Ishikawa (cell line): ENCODE results near the gene PCDHAC1.

Experiments
- CEBPB ChIP-seq: IDR thresholded peaks from 2 replicates; pipeline ENCODE4 v1.6.1; 2012
- CREB1 ChIP-seq: IDR thresholded peaks from 2 replicates; pipeline ENCODE4 v1.6.1; 2012; ENCODE audit warnings: low read depth
- EP300 ChIP-seq: IDR thresholded peaks from 2 replicates; pipeline ENCODE4 v1.6.1; 2012; ENCODE audit warnings: borderline replicate concordance
- FOXM1 ChIP-seq: IDR thresholded peaks from 2 replicates; pipeline ENCODE4 v1.6.1; 2012; ENCODE audit warnings: low read depth, borderline replicate concordance
- NFIC ChIP-seq: IDR thresholded peaks from 2 replicates; pipeline ENCODE4 v1.6.1; 2012
- RAD21 ChIP-seq: IDR thresholded peaks from 2 replicates; pipeline ENCODE4 v1.6.1; 2012; ENCODE audit warnings: low read depth
- TCF12 ChIP-seq: IDR thresholded peaks from 2 replicates; pipeline ENCODE4 v1.6.1; 2012; ENCODE audit warnings: low read depth
- TEAD4 ChIP-seq: IDR thresholded peaks from 2 replicates; pipeline ENCODE4 v1.6.1; 2012
- YY1 ChIP-seq: IDR thresholded peaks from 2 replicates; pipeline ENCODE4 v1.6.1; 2012; ENCODE audit warnings: low read depth
- ZBTB7A ChIP-seq: IDR thresholded peaks from 2 replicates; pipeline ENCODE4 v1.6.1; 2012; ENCODE audit warnings: low read depth
- TF ChIP-seq, protein P1 (sequence below): IDR thresholded peaks from 2 replicates; pipeline ENCODE4 v1.6.1; 2012; ENCODE audit warnings: low read depth, mild to moderate bottlenecking
- TF ChIP-seq, protein P2 (sequence below): IDR thresholded peaks from 2 replicates; pipeline ENCODE4 v1.6.1; 2012

Gene PCDHAC1, protein sequence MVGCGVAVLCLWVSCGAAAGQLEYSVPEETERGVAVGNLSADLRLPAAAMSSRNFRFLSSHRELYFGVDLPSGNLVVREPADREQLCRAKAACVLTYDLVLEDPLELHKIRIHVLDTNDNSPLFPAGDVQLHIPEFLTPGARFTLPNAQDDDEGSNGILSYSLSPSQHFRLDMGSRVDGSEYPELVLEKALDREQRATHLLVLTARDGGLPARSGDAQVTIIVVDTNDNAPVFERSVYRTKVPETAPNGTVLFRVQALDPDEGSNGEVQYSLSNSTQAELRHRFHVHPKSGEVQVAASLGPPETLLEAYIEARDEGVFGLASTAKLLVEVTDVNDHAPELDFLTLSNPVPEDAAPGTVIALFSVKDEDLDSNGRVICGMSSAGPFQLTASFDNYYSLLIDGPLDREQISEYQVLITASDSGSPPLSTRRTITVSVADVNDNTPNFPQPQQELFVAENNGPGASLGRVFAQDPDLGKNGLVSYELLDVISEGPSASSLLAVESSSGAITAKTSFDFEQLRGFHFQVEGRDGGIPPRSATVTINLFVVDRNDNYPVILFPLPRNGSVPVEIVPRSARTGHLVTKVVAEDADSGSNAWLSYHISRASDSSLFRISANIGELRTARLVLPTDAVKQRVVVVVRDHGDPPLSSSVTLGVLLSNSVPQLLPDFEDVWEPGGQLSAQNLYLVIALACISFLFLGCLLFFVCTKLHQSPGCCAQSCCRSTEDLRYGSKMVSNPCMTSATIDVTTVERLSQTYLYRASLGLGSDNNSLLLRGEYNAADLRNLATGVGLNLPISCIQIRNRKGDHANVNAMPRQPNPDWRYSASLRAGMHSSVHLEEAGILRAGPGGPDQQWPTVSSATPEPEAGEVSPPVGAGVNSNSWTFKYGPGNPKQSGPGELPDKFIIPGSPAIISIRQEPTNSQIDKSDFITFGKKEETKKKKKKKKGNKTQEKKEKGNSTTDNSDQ

DNA sequence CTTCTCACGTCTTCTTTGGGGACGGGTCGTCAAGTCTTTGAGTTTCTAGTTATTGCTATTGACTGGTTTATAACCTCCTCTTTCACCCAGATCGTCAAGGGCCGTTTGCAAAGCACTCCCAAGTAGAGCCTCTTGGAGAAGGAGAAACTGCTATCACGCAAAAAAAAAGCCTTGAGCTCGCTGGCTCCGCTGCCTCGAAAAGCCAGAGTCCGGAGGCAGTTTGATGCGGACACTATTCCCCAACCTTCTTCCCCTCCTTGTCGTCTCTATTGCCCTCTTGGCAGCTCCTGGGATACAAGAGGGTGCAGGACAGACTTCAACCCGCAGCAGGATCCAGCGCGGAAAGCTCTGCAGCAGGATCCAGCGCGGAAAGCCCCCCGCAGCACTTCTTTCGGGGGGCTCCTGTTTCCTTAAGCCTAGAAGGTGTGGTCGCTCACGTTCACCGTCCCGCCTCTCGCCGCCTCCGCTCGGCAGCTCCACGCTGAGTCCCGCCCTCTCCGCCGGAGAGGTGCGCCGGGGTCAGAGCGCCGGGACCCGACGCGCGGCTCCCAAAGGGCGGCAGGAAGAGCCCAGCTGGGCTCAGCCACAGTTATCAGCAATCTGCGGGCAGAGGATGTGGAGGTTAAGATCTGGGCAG, at the start of gene PCDHAC1:
PCDHAC1 (plus strand) TSS at position 494 of the 637 bp plus-strand sequence. CDS start 594 bp downstream, outside the sequence.
- TF ChIP-seq, protein P1, sequence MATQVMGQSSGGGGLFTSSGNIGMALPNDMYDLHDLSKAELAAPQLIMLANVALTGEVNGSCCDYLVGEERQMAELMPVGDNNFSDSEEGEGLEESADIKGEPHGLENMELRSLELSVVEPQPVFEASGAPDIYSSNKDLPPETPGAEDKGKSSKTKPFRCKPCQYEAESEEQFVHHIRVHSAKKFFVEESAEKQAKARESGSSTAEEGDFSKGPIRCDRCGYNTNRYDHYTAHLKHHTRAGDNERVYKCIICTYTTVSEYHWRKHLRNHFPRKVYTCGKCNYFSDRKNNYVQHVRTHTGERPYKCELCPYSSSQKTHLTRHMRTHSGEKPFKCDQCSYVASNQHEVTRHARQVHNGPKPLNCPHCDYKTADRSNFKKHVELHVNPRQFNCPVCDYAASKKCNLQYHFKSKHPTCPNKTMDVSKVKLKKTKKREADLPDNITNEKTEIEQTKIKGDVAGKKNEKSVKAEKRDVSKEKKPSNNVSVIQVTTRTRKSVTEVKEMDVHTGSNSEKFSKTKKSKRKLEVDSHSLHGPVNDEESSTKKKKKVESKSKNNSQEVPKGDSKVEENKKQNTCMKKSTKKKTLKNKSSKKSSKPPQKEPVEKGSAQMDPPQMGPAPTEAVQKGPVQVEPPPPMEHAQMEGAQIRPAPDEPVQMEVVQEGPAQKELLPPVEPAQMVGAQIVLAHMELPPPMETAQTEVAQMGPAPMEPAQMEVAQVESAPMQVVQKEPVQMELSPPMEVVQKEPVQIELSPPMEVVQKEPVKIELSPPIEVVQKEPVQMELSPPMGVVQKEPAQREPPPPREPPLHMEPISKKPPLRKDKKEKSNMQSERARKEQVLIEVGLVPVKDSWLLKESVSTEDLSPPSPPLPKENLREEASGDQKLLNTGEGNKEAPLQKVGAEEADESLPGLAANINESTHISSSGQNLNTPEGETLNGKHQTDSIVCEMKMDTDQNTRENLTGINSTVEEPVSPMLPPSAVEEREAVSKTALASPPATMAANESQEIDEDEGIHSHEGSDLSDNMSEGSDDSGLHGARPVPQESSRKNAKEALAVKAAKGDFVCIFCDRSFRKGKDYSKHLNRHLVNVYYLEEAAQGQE = no peak
- TF ChIP-seq CREB1 = no peak
- no peak for TF ChIP-seq TEAD4

DNA sequence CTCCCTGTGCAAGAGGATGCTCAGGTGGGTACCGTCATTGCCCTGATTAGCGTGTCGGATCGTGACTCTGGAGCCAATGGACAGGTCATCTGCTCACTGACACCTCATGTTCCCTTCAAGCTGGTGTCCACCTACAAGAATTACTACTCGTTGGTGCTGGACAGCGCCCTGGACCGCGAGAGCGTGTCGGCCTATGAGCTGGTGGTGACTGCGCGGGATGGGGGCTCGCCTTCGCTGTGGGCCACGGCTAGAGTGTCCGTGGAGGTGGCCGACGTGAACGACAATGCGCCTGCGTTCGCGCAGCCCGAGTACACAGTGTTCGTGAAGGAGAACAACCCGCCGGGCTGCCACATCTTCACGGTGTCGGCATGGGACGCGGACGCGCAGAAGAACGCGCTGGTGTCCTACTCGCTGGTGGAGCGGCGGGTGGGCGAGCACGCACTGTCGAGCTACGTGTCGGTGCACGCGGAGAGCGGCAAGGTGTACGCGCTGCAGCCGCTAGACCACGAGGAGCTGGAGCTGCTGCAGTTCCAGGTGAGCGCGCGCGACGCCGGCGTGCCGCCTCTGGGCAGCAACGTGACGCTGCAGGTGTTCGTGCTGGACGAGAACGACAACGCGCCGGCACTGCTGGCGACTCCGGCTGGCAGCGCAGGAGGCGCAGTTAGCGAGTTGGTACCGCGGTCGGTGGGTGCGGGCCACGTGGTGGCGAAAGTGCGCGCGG, 49.4 kb upstream of the PCDHAC1 start:
- TF ChIP-seq, protein P1 = peak; percentile 36; the same call in 1 of the 2 replicates

DNA sequence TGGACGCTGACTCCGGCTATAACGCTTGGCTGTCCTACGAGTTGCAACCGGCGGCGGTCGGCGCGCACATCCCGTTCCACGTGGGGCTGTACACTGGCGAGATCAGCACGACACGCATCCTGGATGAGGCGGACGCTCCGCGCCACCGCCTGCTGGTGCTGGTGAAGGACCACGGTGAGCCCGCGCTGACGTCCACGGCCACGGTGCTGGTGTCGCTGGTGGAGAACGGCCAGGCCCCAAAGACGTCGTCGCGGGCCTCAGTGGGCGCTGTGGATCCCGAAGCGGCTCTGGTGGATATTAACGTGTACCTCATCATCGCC, 48.9 kb upstream of the PCDHAC1 start:
- no peak for TF ChIP-seq FOXM1
- TF ChIP-seq NFIC = no peak
- no peak for TF ChIP-seq CEBPB
- TF ChIP-seq ZBTB7A = no peak
- TF ChIP-seq YY1 = no peak
- TF ChIP-seq CREB1 = no peak
- no peak for TF ChIP-seq TEAD4
- TF ChIP-seq RAD21 = no peak
- TF ChIP-seq, protein P1 = no peak
- no peak for TF ChIP-seq TCF12

DNA sequence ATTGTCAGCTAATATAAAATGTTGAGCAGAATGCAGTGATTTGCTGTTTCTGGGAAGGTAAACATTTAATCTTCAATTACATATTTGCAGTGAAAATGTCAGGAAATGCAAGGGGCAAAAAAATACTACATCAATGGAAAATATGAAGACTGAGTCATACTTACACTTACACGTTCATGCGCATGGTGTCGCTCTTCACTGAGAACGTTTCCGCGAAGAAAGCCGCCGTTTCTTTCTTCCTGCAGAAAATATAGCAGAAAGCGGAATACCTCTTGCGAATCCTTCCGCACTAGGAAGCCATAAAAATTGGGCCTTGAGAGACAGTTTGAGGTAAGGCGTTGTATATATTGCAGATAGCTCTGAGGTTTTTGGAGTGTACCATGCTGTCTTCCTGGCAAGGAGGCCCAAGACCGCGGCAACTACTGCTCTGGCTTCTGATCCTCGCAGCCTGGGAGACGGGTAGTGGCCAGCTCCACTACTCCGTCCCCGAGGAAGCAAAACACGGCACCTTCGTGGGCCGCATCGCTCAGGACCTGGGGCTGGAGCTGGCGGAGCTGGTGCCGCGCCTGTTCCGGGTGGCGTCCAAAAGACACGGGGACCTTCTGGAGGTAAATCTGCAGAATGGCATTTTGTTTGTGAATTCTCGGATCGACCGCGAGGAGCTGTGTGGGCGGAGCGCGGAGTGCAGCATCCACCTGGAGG, 44.1 kb upstream of the PCDHAC1 start, which contains the start of gene PCDHA13:
PCDHA13 (plus strand) TSS at position 236 of the 702 bp plus-strand sequence; CDS start at position 381, 145 bp downstream.
- TF ChIP-seq CEBPB (no peak), NFIC (no peak), EP300 (no peak)

DNA sequence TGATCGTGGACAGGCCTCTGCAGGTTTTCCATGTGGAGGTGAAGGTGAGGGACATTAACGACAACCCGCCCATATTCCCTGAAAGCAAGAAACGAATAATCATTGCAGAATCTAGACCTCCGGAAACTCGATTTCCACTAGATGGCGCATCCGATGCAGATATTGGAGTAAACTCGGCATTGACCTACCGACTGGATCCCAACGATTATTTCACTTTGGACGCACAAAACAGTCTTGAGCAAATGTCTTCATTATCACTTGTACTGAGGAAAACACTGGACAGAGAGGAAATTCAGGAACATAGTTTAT, 43.6 kb upstream of the PCDHAC1 start:
- no peak for TF ChIP-seq EP300
- peak; percentile 50 for TF ChIP-seq RAD21

DNA sequence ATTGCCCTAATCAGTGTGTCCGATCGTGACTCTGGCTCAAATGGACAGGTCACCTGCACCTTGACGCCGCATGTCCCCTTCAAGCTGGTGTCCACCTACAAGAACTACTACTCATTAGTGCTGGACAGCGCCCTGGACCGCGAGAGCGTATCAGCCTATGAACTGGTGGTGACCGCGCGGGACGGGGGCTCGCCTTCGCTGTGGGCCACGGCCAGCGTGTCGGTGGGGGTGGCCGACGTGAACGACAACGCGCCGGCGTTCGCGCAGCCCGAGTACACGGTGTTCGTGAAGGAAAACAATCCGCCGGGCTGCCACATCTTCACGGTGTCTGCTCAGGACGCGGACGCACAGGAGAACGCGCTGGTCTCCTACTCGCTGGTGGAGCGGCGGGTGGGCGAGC, 42.7 kb upstream of the PCDHAC1 start:
- TF ChIP-seq, protein P1 = peak; percentile 45; the same call in 1 of the 2 replicates
- TF ChIP-seq TCF12 = no peak
- TF ChIP-seq YY1 = no peak
- TF ChIP-seq CEBPB = no peak
- TF ChIP-seq, protein P2, sequence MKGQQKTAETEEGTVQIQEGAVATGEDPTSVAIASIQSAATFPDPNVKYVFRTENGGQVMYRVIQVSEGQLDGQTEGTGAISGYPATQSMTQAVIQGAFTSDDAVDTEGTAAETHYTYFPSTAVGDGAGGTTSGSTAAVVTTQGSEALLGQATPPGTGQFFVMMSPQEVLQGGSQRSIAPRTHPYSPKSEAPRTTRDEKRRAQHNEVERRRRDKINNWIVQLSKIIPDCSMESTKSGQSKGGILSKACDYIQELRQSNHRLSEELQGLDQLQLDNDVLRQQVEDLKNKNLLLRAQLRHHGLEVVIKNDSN = no peak
- TF ChIP-seq ZBTB7A = no peak
